ENCODE measurements around the gene ANKRD33B. TPM values are rescaled to one million over a fixed set of nuclear protein-coding genes. Genes with fewer than 3 reads are reported as not detected.

Gene ANKRD33B
- total and polyA plus RNA-seq, 2 of the 13 experiments (the other 11 are each of a cell fraction or from before 2014, with no cell fraction given) = 0.02 TPM; not detected in 1

DNA sequence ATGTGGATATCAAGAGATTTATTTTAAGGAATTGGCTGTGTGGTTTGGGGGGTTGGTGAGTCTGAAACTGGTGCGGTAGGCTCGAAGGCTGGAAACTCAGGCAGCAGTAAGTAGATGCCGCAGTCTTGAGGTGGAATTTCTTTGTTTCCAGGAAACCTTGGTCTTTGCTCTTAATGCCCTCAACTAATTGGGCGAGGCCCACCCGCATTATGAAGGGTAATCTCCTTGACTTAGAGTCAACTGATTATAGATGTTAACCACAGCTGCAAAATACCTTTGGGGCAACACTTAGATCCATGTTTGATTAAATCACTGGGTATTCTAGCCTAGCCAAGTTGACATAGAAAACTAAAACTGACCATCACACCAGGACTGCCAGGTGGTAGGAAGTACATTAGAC is 83.8 kb downstream of the ANKRD33B start:
- H3K4me1 ChIP-seq (ENCODE audit: insufficient read depth, low read length) = no peaks in the 10 kb centered on the region
- no peak overlapping the region for H3K27ac ChIP-seq (ENCODE audit: extremely low read length, insufficient read depth, low read length)
- intact Hi-C loops (cut with micrococcal nuclease; ENCODE audit: unreplicated experiment) = no loop called here
- POLR2A ChIA-PET = no interaction called here
- no peaks in the 10 kb centered on the region for H3K9me3 ChIP-seq (ENCODE audit: low read length)
- 83% methylated on average over 5 of the region's 5 CpGs for WGBS (ENCODE audit: low lambda C conversion rate)
- ATAC-seq = no peak
- FAIRE-seq = no peak
- no peak for DNase-seq (ENCODE audit: low spot score)
- no peak overlapping the region for H3K9ac ChIP-seq (ENCODE audit: insufficient read depth, low read depth, low read length)
- H3K4me2 ChIP-seq (ENCODE audit: low read depth, low read length) = no peak overlapping the region
- no peak overlapping the region for H2AFZ ChIP-seq (ENCODE audit: low read length)
- no peaks in the 10 kb centered on the region for H3K36me3 ChIP-seq (replicated peaks in 1 of 2; ENCODE audit: control insufficient read depth in 1 of 2, insufficient read depth in 2 of 2, low read length in 2 of 2)
- BruUV-seq (replicated peaks) = no TSS peak
- H3K27me3 ChIP-seq (ENCODE audit: control insufficient read depth in 1 of 2, insufficient read depth in 2 of 2, low read length in 2 of 2) = peaks cover 0 to 16% of the 10 kb centered on the region in 2 experiments; a peak in 2 of 5 replicates
- H3K4me3 ChIP-seq (replicated peaks in 1 of 3; ENCODE audit: insufficient read depth in 1 of 3, low read depth in 2 of 3, low read length in 3 of 3) = no peak overlapping the region
- no peaks in the 10 kb centered on the region for H3K79me2 ChIP-seq (ENCODE audit: insufficient read depth, low read length)
- TF ChIP-seq ZNF138 (CRISPR knock-in tag; IDR thresholded peaks at IDR 0.05; ENCODE audit: low read depth) (no peak), DBP (CRISPR knock-in tag; IDR thresholded peaks at IDR 0.05; ENCODE audit: not compliant biosample characterization) (no peak)
- no peaks in the 10 kb centered on the region for H4K20me1 ChIP-seq (ENCODE audit: insufficient read depth, low read length)
- in situ Hi-C loops (cut with HindIII; ENCODE audit: extremely low pct_ligation_motif_present, low pct_unique_long_range_greater_than_20kb) = no loop called here
- CTCF ChIA-PET (ENCODE audit: low intra/inter-chr PET ratio, low total read pairs) = no interaction called here

GRCh38 chr5:10648806-10649665 is 85.2 kb downstream of the ANKRD33B start:
- no peak overlapping the region for H3K4me3 ChIP-seq (replicated peaks in 1 of 3; ENCODE audit: insufficient read depth in 1 of 3, low read depth in 2 of 3, low read length in 3 of 3)
- no peaks in the 10 kb centered on the region for H3K9me3 ChIP-seq (ENCODE audit: low read length)
- FAIRE-seq = no peak
- H3K4me1 ChIP-seq (ENCODE audit: insufficient read depth, low read length) = no peaks in the 10 kb centered on the region
- H3K36me3 ChIP-seq (replicated peaks in 1 of 2; ENCODE audit: control insufficient read depth in 1 of 2, insufficient read depth in 2 of 2, low read length in 2 of 2) = no peaks in the 10 kb centered on the region
- no peak overlapping the region for H3K9ac ChIP-seq (ENCODE audit: insufficient read depth, low read depth, low read length)
- H3K27me3 ChIP-seq (ENCODE audit: control insufficient read depth in 1 of 2, insufficient read depth in 2 of 2, low read length in 2 of 2) = peaks cover 0 to 22% of the 10 kb centered on the region in 2 experiments; a peak in 2 of 5 replicates
- no peaks in the 10 kb centered on the region for H3K79me2 ChIP-seq (ENCODE audit: insufficient read depth, low read length)
- CTCF ChIA-PET (ENCODE audit: low intra/inter-chr PET ratio, low total read pairs) = no interaction called here
- no peak overlapping the region for H2AFZ ChIP-seq (ENCODE audit: low read length)
- ATAC-seq = no peak
- in situ Hi-C loops (cut with HindIII; ENCODE audit: extremely low pct_ligation_motif_present, low pct_unique_long_range_greater_than_20kb) (no loop called here), intact Hi-C loops (cut with micrococcal nuclease; ENCODE audit: unreplicated experiment) (no loop called here)
- H4K20me1 ChIP-seq (ENCODE audit: insufficient read depth, low read length) = no peaks in the 10 kb centered on the region
- H3K4me2 ChIP-seq (ENCODE audit: low read depth, low read length) = no peak overlapping the region
- no peak for DNase-seq (ENCODE audit: low spot score)
- BruUV-seq (replicated peaks) = no TSS peak
- 81% methylated on average over 25 of the region's 60 CpGs for WGBS (ENCODE audit: low lambda C conversion rate)
- no peak overlapping the region for H3K27ac ChIP-seq (ENCODE audit: extremely low read length, insufficient read depth, low read length)
- TF ChIP-seq, protein P1, sequence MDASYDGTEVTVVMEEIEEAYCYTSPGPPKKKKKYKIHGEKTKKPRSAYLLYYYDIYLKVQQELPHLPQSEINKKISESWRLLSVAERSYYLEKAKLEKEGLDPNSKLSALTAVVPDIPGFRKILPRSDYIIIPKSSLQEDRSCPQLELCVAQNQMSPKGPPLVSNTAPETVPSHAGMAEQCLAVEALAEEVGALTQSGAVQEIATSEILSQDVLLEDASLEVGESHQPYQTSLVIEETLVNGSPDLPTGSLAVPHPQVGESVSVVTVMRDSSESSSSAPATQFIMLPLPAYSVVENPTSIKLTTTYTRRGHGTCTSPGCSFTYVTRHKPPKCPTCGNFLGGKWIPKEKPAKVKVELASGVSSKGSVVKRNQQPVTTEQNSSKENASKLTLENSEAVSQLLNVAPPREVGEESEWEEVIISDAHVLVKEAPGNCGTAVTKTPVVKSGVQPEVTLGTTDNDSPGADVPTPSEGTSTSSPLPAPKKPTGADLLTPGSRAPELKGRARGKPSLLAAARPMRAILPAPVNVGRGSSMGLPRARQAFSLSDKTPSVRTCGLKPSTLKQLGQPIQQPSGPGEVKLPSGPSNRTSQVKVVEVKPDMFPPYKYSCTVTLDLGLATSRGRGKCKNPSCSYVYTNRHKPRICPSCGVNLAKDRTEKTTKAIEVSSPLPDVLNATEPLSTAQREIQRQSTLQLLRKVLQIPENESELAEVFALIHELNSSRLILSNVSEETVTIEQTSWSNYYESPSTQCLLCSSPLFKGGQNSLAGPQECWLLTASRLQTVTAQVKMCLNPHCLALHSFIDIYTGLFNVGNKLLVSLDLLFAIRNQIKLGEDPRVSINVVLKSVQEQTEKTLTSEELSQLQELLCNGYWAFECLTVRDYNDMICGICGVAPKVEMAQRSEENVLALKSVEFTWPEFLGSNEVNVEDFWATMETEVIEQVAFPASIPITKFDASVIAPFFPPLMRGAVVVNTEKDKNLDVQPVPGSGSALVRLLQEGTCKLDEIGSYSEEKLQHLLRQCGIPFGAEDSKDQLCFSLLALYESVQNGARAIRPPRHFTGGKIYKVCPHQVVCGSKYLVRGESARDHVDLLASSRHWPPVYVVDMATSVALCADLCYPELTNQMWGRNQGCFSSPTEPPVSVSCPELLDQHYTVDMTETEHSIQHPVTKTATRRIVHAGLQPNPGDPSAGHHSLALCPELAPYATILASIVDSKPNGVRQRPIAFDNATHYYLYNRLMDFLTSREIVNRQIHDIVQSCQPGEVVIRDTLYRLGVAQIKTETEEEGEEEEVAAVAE (CRISPR knock-in tag; IDR thresholded peaks at IDR 0.05; ENCODE audit: borderline replicate concordance) = no peak
- TF ChIP-seq ZNF10 (CRISPR knock-in tag; IDR thresholded peaks at IDR 0.05; ENCODE audit: borderline replicate concordance, low read depth) = no peak
- TF ChIP-seq ZNF33A (CRISPR knock-in tag; IDR thresholded peaks at IDR 0.05; ENCODE audit: borderline replicate concordance) = no peak
- no peak for TF ChIP-seq THYN1 (CRISPR knock-in tag; IDR thresholded peaks at IDR 0.05; ENCODE audit: borderline replicate concordance, low read depth)
- POLR2A ChIA-PET = no interaction called here
